ENCODE results near the gene ELK3. TPM values are rescaled to one million over a fixed set of nuclear protein-coding genes. Genes with fewer than 3 reads are reported as not detected.

The ELK3 gene
- total and polyA plus RNA-seq, 2 of the 8 experiments (the other 6 are each of a cell fraction or from before 2014, with no cell fraction given): 3.5 to 14.3 TPM

GRCh38 chr12:96155181-96155580 lies 39.0 kb upstream of the ELK3 start:
- Histone ChIP-seq H3K4me1 (replicated peaks in 1 of 4; ENCODE audit: control insufficient read depth in 3 of 4, insufficient read depth in 4 of 4, low read length in 3 of 4) (peaks cover 0 to 2% (median under 1%) of the 10 kb centered on the region in 4 experiments; a peak in 1 of 7 replicates), H4K5ac (ENCODE audit: insufficient read length, low read depth, low read length) (no peak overlapping the region), H3K23me2 (ENCODE audit: low read depth, low read length) (no peaks in the 10 kb centered on the region; the same call in 1 of the 2 replicates), H3K9ac (replicated peaks in 1 of 4; ENCODE audit: extremely low read depth in 1 of 4, low read depth in 3 of 4, low read length in 3 of 4) (no peak overlapping the region), H3K18ac (ENCODE audit: extremely low read depth, low read length) (no peak overlapping the region), H3K36me3 (ENCODE audit: control insufficient read depth in 2 of 4, insufficient read depth in 4 of 4, low read length in 3 of 4) (no peaks in the 10 kb centered on the region), H3K27ac (ENCODE audit: low read depth, low read length) (no peak overlapping the region), H2BK12ac (ENCODE audit: low read depth, low read length) (no peak overlapping the region), H3K4me2 (ENCODE audit: insufficient read depth in 1 of 2, low read depth in 2 of 2, low read length in 2 of 2) (no peak overlapping the region), H2AFZ (ENCODE audit: low read length) (no peak overlapping the region), H2BK15ac (ENCODE audit: low read length) (peak overlapping the region; percentile 3; the same call in 1 of the 2 replicates), H3K79me2 (ENCODE audit: control insufficient read depth in 1 of 2, insufficient read depth in 2 of 2, low read length in 2 of 2) (no peaks in the 10 kb centered on the region), H3K4me3 (ENCODE audit: extremely low read depth in 1 of 4, insufficient read depth in 2 of 4, low read depth in 3 of 4, low read length in 4 of 4) (no peak overlapping the region), H3K56ac (replicated peaks; ENCODE audit: insufficient read length, low read depth, low read length) (no peak overlapping the region), H3K14ac (ENCODE audit: insufficient read length) (no peak overlapping the region), H2BK5ac (ENCODE audit: low read depth, low read length) (no peak overlapping the region), H2BK120ac (replicated peaks; ENCODE audit: low read depth, low read length) (no peak overlapping the region), H2BK20ac (ENCODE audit: low read length) (no peak overlapping the region), H4K20me1 (replicated peaks in 1 of 2; ENCODE audit: control insufficient read depth in 1 of 2, insufficient read depth in 2 of 2, low read length in 2 of 2) (no peaks in the 10 kb centered on the region), H4K91ac (replicated peaks; ENCODE audit: insufficient read length, low read length) (no peak overlapping the region), H3K27me3 (replicated peaks in 1 of 4; ENCODE audit: control insufficient read depth in 3 of 4, extremely low read depth in 1 of 4, insufficient read depth in 3 of 4, low read length in 3 of 4) (no peaks in the 10 kb centered on the region), H3K4ac (replicated peaks; ENCODE audit: insufficient read length, low read depth, low read length) (no peak overlapping the region), H3K79me1 (ENCODE audit: low read depth, low read length) (no peaks in the 10 kb centered on the region), H4K8ac (ENCODE audit: extremely low read depth, insufficient read depth, low read length) (no peak overlapping the region), H2AK5ac (ENCODE audit: low read depth, low read length) (no peak overlapping the region), H3K23ac (ENCODE audit: insufficient read length) (no peak overlapping the region), H3K9me3 (ENCODE audit: insufficient read depth in 2 of 2, low read depth in 1 of 2, low read length in 1 of 2) (no peaks in the 10 kb centered on the region)
- CTCF ChIA-PET (ENCODE audit: partially characterized antibody): interaction anchor here (0.6 to 1.2 kb wide), 2 partner anchors 10 to 60 kb away, joined by 3 to 5 read pairs; no protein-coding TSS in a partner anchor
- FAIRE-seq (no peak), DNase-seq (ENCODE audit: low read depth in 1 of 2, low spot score in 2 of 2) (no peak)
- POLR2A ChIA-PET (ENCODE audit: partially characterized antibody): no interaction called here
- WGBS, 2 experiments (ENCODE audit: extremely low coverage in 1 of 2, insufficient coverage in 1 of 2, insufficient read length in 1 of 2, insufficient replicate concordance in 2 of 2, low coverage in 1 of 2, low lambda C conversion rate in 2 of 2, missing lambda C conversion rate in 1 of 2): 90% methylated on average over 3 of the region's 3 CpGs; no CpG with 5 or more reads in 1 of the 2 experiments
